GM18505 (cell line): ENCODE data around the gene RGS10.

Source experiments
- ATAC-seq: cut with Tn5 transposase; IDR thresholded peaks from one replicate; pipeline ENCODE4 v1.9.1; 2021; ENCODE audit not compliant: unreplicated experiment
- POLR2A ChIP-seq: IDR thresholded peaks from 4 replicates; pipeline ENCODE4 v1.6.1; 2011; ENCODE audit warnings: borderline replicate concordance; ENCODE audit not compliant: insufficient read depth, insufficient read length; ENCODE audit errors: extremely low read depth

The RGS10 gene

GRCh38 chr10:119503821-119504220 is 38.7 kb downstream of the RGS10 start:
- no peak for TF ChIP-seq POLR2A
- ATAC-seq: no peak

- no peak for TF ChIP-seq POLR2A
These were observed 39.8 kb downstream of the RGS10 start for GRCh38 chr10:119502618-119503155.

GRCh38 chr10:119502209-119502608 is 40.3 kb downstream of the RGS10 start:
- no peak for TF ChIP-seq POLR2A
- ATAC-seq: no peak

More at GRCh38 chr10:119502618-119503155, 39.8 kb downstream of the RGS10 start:
- no peak for ATAC-seq

DNA sequence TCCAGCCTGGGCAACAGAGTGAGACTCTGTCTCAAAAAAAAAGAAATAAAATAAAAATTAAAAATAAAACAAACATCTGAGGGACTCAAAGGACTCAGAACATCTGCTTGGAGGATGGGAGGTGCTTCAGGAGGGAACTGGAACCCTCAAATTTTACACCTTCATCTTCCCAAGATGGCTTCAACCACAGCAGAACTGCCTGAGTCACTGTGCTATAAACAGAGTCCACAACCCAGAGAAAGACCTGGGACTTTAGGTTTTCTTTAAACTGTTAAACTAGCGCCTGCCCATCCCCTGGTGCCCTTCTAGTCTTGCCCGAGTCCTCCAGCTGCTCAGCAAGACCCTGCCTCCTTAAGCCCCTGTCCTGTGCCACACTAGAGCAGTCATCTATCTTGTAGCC is 40.8 kb downstream of the RGS10 start:
- ATAC-seq: no peak
- no peak for TF ChIP-seq POLR2A

DNA sequence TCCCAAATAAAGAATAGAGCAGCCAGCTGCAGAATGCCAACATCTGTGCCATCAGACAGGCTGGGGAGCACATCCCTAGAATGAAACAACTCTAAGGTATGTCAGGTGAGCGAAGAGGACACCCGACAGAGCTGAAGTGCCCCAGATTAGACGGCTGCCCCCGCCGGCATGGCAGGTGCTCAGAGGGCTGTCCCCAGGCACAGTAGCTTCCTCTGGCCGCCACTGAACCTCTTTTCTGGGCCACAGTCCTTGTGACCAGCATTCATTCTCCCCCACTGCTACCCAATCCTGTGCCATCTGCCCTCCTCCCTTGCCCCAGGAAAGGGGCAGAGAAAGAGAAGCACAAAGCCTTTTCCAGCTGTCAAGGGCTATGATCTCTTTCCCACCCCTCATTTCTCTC is 41.7 kb downstream of the RGS10 start:
- no peak for TF ChIP-seq POLR2A
- ATAC-seq: no peak

GRCh38 chr10:119500123-119500795 is 42.3 kb downstream of the RGS10 start:
- TF ChIP-seq POLR2A: no peak
- ATAC-seq: no peak

DNA sequence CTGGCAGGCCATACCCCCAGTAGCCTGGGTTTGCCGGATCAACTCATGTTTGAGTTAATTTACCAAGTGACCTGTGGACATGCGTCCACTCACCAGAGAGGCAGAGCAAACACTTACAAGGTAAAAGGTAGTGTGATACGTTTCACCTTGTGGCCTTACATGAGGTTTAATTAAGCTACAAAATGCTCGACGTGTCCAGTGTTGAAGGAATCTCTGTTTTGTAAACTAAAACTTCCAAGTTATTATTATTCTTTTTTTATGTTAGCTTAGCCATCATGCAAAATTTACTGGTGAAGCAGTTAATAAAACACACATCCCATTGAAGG is 42.9 kb downstream of the RGS10 start:
- no peak for ATAC-seq
- TF ChIP-seq POLR2A: no peak

GRCh38 chr10:119498889-119499676 is 43.4 kb downstream of the RGS10 start:
- no peak for TF ChIP-seq POLR2A
- no peak for ATAC-seq

DNA sequence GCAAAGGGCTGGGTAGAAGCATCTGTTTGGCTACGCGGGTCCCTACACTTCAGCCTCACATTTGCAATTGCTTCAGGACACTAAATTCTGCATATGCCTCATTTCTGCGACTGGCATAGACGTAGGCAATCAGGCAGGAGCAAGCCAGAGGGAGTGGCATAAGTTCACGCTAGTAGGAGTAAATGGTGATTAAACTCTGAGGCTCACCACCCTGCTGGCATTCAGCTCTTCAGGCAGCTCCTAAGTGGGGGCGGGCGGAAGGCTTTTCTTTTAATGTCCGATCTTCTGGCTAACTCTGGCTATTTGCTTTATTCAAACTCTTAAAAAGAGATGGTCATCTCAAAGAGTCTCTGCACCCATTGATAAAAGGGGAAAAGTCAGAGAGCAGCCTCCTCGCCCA is 45.3 kb downstream of the RGS10 start:
- TF ChIP-seq POLR2A: no peak
- ATAC-seq: no peak

DNA sequence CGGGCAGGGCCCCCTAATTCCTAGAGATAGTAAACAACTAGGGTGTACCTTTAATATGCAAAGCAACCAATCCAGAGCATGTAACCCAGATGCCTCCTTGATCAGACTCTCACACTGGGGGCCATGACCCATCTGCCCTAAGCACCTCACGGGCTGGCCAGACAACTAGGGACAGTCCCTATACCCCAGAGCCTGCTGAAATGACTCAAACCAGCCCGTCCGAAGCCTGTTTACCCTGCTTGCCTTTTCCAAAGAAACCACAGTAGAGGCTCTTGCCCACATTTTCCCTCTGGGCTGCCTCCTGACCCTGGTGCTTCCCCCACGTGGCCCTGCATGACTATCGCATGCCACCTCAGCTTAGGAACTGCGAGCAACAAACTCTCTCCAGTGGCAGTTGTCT is 46.2 kb downstream of the RGS10 start:
- ATAC-seq: peak; percentile 65
- no peak for TF ChIP-seq POLR2A

- no peak for TF ChIP-seq POLR2A
- ATAC-seq: no peak
These were observed 47.0 kb downstream of the RGS10 start for GRCh38 chr10:119495545-119495944.

GRCh38 chr10:119495021-119495505 is 47.5 kb downstream of the RGS10 start:
- ATAC-seq: no peak
- TF ChIP-seq POLR2A: no peak

DNA sequence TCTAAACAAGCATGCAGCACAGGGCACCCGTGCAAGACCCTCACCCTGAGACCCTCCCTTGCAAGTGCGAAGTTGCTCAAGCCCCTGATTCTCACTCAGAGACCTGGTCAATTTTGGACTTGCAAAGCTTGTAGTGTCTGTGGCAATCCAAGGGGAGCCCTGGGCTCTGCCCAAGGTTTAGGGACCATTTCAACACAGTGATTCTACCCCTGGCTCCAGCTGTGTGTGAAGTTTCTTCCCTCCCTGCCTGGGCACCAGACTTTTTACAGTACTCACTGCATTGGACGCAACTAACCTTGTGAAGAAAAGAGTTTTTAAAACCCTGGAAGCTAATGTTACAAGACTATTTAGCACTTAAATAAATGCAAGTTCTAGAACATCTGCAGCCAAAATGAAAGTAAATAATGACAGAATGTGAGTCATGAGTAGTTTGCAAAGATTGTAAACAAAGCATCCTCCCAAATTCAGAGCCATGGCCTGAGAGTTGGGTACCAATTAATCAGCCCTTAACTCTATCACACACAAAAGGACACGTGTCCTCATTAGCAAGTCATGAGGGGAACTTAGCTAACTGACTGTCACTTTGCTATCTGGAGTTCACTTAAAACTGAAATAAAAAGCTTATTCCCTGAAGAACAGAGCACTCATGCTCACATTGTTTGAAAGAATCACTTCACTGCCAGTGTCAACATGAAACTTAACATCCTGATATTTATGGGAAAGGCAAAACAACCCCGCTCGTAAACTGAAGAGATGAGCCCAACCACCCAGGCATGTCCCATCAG is 48.1 kb downstream of the RGS10 start:
- ATAC-seq: no peak
- no peak for TF ChIP-seq POLR2A

DNA sequence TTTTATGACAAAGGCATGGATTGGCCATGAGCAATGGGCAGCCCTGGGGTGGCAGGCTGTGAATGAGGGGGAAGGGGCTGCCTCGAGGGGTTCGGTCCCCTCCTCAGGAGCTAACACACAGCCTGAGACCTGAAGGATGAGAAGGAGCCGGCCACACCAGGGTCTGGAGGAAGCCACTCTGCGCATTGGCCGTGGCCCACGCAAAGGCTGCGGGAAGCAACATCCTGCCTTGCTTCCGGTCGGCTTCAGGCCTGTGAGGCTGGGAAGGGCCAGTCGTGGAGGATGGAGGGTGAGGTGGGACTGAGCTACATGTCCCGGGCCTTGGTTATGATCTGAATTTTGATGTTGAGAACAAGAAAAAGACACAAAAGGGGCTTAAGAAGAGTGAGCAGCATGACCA is 49.4 kb downstream of the RGS10 start:
- ATAC-seq: no peak

More for the DNA sequence above, 49.4 kb downstream of the RGS10 start:
- TF ChIP-seq POLR2A: no peak
